OCI-M2 (cell line): ENCODE data around the gene FRMD4B.

Source experiments
- DNase-seq: peaks from one replicate; lab custom pipeline; 2025; ENCODE audit not compliant: unreplicated experiment; lab: John Stamatoyannopoulos, UW

Gene FRMD4B

DNA sequence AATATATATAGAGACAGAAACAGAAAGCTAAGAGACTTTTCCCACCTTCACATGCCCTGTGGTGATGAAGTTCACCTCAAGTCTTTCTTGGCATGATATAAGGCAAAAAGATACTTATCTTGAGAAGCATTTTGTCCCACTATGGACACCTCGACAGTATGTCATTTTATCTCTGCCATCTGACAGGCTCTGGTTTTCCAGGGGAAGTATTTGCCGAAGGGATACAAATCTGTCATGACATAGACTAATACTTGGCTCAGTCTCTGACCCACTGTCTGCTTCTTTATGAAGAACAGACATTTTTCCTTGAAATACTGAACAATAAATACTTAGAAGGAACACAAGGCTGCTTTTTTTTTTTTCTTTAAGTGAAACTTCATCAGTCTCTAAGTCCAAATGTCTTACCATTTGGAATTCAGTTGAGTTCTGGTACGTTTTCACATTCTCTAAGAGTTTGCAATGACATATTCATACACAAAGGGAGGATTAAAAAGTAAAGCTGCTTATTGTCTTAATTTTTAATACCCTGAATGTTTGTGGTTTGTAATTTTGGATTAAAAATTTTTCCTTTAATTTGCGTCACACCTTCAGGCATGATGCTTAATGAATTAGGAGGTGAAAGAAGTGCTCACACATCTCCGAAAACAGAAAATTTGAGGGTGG lies 175.7 kb downstream of the FRMD4B start:
- DNase-seq: no peak

DNA sequence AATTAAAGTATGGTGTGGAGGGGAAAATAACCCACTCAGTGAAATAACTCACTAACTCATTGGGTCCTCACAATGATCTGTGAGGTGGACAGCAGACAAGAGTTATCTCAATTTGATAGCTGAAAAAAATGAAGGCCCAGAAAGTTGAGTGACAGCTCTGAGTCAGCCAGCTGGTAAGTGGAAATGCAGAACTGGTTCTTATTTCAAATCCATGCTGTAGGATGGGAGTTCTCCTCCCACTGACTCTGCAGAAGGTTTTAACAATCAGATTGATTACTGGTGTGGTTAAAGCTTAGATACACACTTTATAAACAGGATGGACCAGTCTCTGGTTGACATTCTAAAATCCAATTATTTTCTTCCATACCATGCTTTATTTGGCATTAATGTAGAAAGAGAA lies 176.5 kb downstream of the FRMD4B start:
- no peak for DNase-seq

DNA sequence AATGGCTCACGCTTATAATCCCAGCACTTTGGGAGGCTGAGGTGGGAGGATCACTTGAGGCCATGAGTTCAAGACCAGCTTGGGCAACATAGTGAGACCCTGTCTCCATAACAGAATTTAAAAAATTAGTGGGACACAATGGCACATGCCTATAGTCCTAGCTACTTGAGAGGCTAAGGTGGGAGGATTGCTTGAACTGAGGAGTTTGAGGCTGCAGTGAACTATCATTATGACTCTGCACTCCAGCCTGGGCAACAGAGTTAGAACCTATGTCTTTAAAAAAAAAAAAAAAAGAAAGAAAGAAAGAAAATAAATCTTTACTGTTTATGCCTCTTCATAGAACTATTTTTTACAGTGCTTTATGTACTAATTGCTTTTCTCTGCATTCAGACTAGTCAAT lies 178.9 kb downstream of the FRMD4B start:
- DNase-seq: no peak

GRCh38 chr3:69205385-69205784 lies 180.5 kb downstream of the FRMD4B start:
- DNase-seq: no peak

DNA sequence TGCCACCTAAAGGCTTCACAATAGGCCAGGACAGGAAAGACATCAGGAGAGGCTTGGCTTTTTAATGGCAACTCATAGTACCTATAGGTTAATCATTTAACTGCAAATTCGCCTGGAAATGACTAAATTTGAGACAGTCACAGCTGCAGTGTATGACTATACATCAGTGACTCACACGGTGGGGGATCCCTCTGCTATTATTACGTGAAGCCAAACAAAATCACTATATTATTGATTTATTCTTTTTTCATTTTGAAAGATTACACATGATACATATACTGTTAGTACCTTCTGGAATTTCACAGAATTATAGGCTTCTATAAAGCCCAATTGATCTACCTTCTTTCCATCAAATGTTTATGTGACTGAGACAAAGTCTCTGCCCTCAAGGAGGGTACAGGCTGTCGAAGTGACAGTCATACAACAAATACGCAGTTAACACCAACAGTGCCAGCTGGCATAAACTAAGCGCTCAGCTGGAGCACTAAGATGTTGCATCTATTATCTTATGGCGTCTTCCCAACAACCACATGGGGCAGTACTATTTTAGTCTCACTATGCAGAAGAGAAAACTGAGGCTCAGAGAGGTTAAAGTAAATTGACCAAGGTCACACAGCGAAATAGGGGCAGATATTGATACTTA lies 181.5 kb downstream of the FRMD4B start:
- no peak for DNase-seq

- no peak for DNase-seq
Measured at GRCh38 chr3:69203631-69204314, 182.1 kb downstream of the FRMD4B start.

DNA sequence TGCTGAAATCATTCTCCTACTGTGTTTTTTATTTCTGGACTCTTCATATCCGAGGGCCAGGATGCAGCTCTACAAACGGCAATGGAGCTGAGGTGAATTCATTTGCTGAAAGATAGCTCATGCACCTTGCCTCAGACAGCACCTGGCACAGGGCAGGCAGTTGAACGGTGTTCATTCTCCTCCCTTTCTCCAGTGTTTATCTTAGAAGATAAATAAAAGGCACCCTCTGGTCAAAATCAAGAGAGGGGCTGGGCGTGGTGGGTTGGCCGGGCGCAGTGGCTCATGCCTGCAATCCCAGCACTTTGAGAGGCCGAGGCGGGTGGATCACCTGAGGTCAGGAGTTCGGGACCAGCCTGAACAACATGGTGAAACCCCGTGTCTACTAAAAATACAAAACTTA lies 184.2 kb downstream of the FRMD4B start:
- DNase-seq: no peak

DNA sequence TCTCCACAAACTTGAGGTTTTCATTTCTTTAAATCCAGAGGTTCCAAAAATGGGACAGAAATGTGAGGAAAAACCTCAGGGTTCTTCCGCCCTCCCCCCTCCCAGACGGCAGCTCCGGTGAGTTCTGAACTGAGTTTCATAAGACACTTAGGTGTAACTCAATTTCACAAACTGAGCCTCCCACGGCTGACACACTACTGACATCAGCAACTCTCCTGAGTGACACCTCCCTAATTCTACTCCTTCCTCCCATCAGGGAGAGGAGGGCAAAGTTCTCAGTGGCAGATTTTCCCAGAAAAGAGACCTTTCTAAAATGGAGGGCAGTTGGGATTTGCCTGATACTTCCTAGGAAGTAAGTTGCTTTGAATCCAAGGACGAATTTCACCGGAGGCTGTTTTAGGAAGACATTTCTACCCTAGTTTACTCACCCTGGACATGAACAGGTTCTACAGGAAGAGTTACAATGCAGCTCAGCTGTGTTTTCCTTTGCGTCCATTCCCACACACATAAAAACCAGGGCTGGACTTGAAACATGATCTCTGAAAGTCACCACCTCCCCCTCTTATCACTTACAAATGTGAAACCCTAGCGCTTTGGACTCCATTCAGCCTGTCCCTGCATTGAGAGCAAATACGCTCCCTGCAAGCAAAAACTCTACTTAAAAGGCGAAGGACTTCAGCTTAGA lies 185.4 kb downstream of the FRMD4B start:
- no peak for DNase-seq

DNA sequence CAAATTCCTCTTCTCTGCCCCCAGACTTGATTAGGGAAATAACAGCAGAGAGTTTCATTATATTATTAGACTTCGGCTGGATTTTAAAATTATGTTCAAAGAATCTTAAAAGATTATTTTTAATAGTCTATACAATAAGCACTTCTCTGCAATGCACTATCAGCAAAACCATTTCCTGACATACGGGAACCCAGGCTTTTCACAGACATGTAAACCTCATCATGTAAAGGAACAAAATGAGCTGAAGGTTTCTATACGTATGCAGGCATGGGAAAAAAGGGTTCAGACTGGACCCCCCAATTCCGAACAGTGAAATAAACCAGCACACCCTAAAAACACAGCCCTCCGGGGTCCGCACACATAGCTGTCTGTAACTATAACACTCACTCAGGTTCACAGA lies 185.9 kb downstream of the FRMD4B start:
- no peak for DNase-seq

GRCh38 chr3:69197922-69198530 lies 187.9 kb downstream of the FRMD4B start:
- no peak for DNase-seq

DNA sequence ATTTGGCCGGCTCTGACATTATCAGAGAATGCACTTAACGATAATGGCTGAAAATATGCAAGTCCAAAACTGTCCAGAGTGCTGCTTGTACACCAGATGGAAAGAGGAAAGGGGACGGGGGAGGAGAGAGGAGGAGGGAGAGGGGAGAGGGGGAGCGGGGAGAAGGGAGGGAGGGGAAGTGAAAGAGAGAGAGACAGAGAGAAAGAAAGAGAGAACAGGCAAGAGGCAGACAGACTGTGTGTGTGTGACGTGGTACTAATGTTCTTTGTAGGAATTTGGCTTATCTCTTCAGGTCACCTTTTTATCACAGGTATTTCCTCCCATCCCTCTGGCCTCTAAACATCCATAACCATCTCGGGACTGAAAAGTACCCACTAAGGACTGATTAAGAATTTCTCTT lies 188.4 kb downstream of the FRMD4B start:
- DNase-seq: no peak

- no peak for DNase-seq
Measured at GRCh38 chr3:69196876-69197275, 189.0 kb downstream of the FRMD4B start.

GRCh38 chr3:69194431-69195165 lies 191.3 kb downstream of the FRMD4B start:
- DNase-seq: no peak

DNA sequence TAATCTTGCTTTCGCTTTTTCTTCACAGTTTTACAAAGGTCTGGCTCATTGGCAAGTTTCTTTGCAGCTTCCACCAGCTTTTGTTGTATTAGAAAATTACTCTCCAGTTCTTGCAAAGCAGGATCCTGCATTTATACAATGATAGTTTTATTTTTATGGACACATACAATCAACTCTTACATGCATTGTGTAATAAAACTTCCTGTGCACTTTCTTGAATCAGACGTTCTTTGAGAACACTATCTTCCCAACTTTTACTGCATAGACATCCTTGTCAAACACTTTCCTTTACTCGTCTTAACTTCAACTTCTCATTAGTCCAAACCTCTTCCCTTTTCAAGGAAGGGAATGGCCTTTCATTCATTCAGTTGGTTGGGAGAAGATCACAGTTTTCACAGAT lies 192.1 kb downstream of the FRMD4B start:
- no peak for DNase-seq

GRCh38 chr3:69191516-69191915 lies 194.4 kb downstream of the FRMD4B start:
- no peak for DNase-seq

- no peak for DNase-seq
Measured at GRCh38 chr3:69189487-69189886, 196.4 kb downstream of the FRMD4B start.

DNA sequence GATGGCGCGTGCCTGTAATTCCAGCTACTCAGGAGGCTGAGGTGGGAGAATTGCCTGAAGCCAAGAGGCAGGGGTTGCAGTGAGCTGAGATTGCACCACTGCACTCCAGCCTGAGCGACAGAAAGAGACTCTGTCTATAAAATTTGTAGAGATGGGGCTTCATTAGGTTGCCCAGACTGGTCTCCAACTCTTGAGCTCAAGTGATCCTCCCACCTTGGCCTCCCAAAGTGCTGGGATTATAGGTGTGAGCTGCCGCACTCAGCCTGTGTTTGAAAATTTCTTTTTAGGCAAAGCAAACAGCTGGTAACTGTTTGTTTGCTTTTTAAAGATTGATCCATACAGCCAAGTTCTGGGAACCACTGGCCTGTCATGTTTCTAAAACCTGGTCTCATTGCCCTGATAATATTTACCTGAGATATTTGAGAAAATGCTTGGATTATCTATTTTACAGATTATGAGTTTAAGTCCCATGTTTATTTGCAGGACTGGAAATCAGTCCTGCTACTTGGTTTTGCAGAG lies 199.3 kb downstream of the FRMD4B start:
- no peak for DNase-seq

DNA sequence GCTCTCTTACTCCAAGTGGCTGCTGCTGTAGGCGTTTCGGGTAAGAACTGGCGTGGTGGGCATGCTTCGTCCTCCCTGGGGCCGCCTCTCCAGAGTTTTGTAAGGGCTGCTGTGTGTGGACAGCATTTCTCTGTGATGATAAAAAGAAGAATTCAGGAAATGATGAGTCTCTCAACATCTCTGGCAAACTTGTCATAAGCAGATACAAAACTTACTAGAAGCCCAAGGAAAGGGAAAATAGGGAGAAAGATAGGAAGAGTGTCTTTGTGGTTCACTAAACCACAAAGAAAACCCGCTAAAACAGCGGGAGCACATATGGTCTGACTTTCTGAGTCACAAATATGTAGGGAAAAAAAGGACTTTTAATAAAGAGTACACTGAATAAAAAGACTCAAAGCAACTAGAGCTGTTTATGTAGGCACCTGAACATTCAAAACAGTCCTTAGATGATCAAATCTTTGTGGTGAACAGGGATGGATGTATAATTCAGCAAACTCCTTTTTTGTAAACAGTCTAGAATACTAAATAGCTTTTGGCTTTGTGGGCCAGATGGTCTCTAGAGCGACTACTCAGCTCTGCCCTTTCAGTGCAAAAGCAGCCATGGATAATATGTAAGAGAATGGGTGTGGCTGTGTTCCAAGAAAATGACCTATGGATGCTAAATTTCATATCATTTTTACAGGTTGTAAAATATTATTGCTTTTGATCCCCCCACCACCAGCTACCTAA lies 203.1 kb downstream of the FRMD4B start:
- no peak for DNase-seq

DNA sequence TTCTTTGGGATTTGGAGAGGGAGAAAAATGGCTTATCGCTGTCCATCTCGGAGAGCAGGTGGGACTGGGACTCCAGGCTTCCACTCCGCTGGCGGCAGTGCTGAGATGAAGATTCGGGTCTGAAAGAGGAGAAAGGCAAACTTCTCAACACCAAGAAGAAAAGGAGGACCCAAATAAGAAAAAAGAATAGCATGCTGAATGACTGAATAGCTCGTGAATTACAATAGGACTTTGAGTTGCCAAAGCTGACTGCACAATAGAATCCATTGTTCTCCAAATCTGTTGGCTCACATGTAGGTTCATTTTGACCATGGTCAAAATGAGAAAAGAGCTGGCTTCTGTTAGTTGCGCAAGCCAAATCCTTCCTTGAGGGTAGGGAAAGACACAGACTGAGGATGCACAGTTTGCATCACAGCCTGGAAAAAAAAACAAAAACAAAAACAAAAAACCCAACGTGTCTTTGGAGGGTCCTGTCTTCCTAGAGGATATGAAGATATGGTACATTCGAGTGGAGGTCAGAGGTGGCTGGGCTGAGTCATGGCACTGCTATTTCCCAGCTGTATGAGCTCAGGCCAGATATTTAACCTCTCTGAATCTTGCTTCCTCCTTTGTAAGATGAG lies 204.2 kb downstream of the FRMD4B start:
- no peak for DNase-seq
